Trophoblast cell (in vitro differentiated cells and primary cell): ENCODE results near the gene KIRREL3.
A peak's percentile ranks its signal among the peaks of the same experiment; 100 is the strongest.

Source experiments
- DNase-seq, 2 donors: peaks; one replicate each; pipeline ENCODE4 v3.0.0-alpha.2; 2016
- H2AFZ ChIP-seq: 2 replicates; pipeline ENCODE4 v1.6.1; 2013; ENCODE audit warnings: low read length, moderate library complexity, mild to moderate bottlenecking; ENCODE audit not compliant: insufficient read depth, poor library complexity
- H2AK5ac ChIP-seq: 2 replicates; pipeline ENCODE4 v1.6.1; 2013; ENCODE audit warnings: mild to moderate bottlenecking, low read length
- H2BK120ac ChIP-seq: 2 replicates; pipeline ENCODE4 v1.6.1; 2013; ENCODE audit warnings: low read length, mild to moderate bottlenecking, moderate library complexity; ENCODE audit not compliant: insufficient read depth, poor library complexity
- H2BK12ac ChIP-seq: 2 replicates; pipeline ENCODE4 v1.6.1; 2013; ENCODE audit warnings: mild to moderate bottlenecking, low read length, moderate library complexity
- H2BK5ac ChIP-seq: 2 replicates; pipeline ENCODE4 v1.6.1; 2013; ENCODE audit warnings: low read length, low read depth, moderate library complexity, mild to moderate bottlenecking; ENCODE audit not compliant: poor library complexity
- H3K14ac ChIP-seq: 2 replicates; pipeline ENCODE4 v1.6.1; 2013; ENCODE audit warnings: mild to moderate bottlenecking, low read length
- H3K18ac ChIP-seq: 2 replicates; pipeline ENCODE4 v1.6.1; 2013; ENCODE audit warnings: mild to moderate bottlenecking, low read length
- H3K23ac ChIP-seq: 2 replicates; pipeline ENCODE4 v1.6.1; 2013; ENCODE audit warnings: low read length
- H3K27ac ChIP-seq: 2 replicates; pipeline ENCODE4 v1.5.1; 2013; ENCODE audit warnings: low read depth, mild to moderate bottlenecking, inconsistent platforms, low read length, moderate library complexity
- H3K27me3 ChIP-seq: 2 replicates; pipeline ENCODE4 v1.6.1; 2013; ENCODE audit warnings: inconsistent platforms, mild to moderate bottlenecking, low read length, moderate library complexity; ENCODE audit not compliant: insufficient read depth
- H3K36me3 ChIP-seq, 2 experiments: 1 replicate in 1 of 2; 2 replicates in 1 of 2; pipeline ENCODE4 v1.6.1; 2013; ENCODE audit warnings: low read length in 2 of 2, mild to moderate bottlenecking in 2 of 2, moderate library complexity in 1 of 2; ENCODE audit not compliant: insufficient read depth in 2 of 2, control insufficient read depth in 1 of 2
- H3K4ac ChIP-seq: 2 replicates; pipeline ENCODE4 v1.6.1; 2013; ENCODE audit warnings: low read depth, mild to moderate bottlenecking, low read length, moderate library complexity
- H3K4me1 ChIP-seq, 2 experiments: 1 replicate in 1 of 2; 2 replicates in 1 of 2; pipeline ENCODE4 v1.6.1; 2013; ENCODE audit warnings: low read length in 2 of 2, mild to moderate bottlenecking in 2 of 2, moderate library complexity in 1 of 2; ENCODE audit not compliant: insufficient read depth in 2 of 2, control insufficient read depth in 1 of 2
- H3K4me2 ChIP-seq: 2 replicates; pipeline ENCODE4 v1.6.1; 2013; ENCODE audit warnings: inconsistent platforms, mild to moderate bottlenecking, low read length, moderate library complexity
- H3K4me3 ChIP-seq: 2 replicates; pipeline ENCODE4 v1.5.1; 2013; ENCODE audit warnings: mild to moderate bottlenecking, low read depth, low read length, inconsistent platforms
- H3K79me1 ChIP-seq: one replicate; pipeline ENCODE4 v1.6.1; 2013; ENCODE audit warnings: low read length
- H3K79me2 ChIP-seq: 2 replicates; pipeline ENCODE4 v1.6.1; 2013; ENCODE audit warnings: low read length, mild to moderate bottlenecking; ENCODE audit not compliant: control insufficient read depth, insufficient read depth, poor library complexity
- H3K9ac ChIP-seq: 2 replicates; pipeline ENCODE4 v1.6.1; 2013; ENCODE audit warnings: mild to moderate bottlenecking, low read length
- H3K9me3 ChIP-seq: 2 replicates; pipeline ENCODE4 v1.6.1; 2013; ENCODE audit warnings: low read depth, mild to moderate bottlenecking, control low read depth, inconsistent platforms, low read length; ENCODE audit not compliant: insufficient read depth
- H4K12ac ChIP-seq: 2 replicates; pipeline ENCODE4 v1.6.1; 2013; ENCODE audit warnings: low read depth, mild to moderate bottlenecking, low read length, moderate library complexity
- H4K8ac ChIP-seq: 2 replicates; pipeline ENCODE4 v1.6.1; 2013; ENCODE audit warnings: low read depth, mild to moderate bottlenecking, low read length, moderate library complexity
- H4K91ac ChIP-seq: one replicate; pipeline ENCODE4 v1.6.1; 2013; ENCODE audit warnings: low read depth, mild to moderate bottlenecking, low read length, moderate library complexity
- WGBS: extraction: QIAGEN DNeasy Blood & Tissue Kit; methylation state at CpG from one replicate; pipeline ENCODE4 v1.1.7; 2013; ENCODE audit warnings: missing lambda C conversion rate; ENCODE audit not compliant: insufficient read length, insufficient coverage; ENCODE audit errors: extremely low coverage; 5-methylcytosine and 5-hydroxymethylcytosine counted together

KIRREL3 gene

GRCh38 chr11:126919147-126919823, 81.3 kb downstream of the KIRREL3 start:
- Histone ChIP-seq H3K18ac (no peak overlapping the region), H3K9ac (peak overlapping the region; percentile 7), H2AK5ac (no peak overlapping the region), H3K23ac (no peak overlapping the region), H4K8ac (no peak overlapping the region), H2BK120ac (no peak overlapping the region), H3K4me1 (peaks cover 0 to 6% of the 10 kb centered on the region in 2 experiments), H2AFZ (no peak overlapping the region), H2BK5ac (no peak overlapping the region), H3K4me3 (no peak overlapping the region), H4K12ac (no peak overlapping the region), H3K9me3 (peaks cover 2% of the 10 kb centered on the region), H3K79me1 (no peaks in the 10 kb centered on the region), H3K14ac (no peak overlapping the region), H3K36me3 (no peaks in the 10 kb centered on the region), H2BK12ac (no peak overlapping the region), H3K79me2 (no peaks in the 10 kb centered on the region), H3K4ac (no peak overlapping the region), H4K91ac (no peak overlapping the region), H3K27me3 (no peaks in the 10 kb centered on the region), H3K27ac (no peak overlapping the region), H3K4me2 (peak overlapping the region; percentile 28)
- no CpG with 5 or more reads among the region's 3 CpGs for WGBS
- DNase-seq = no peak

- no peaks in the 10 kb centered on the region for H3K79me2 ChIP-seq
- H3K79me1 ChIP-seq = no peaks in the 10 kb centered on the region
- H3K14ac ChIP-seq = no peak overlapping the region
- no peak overlapping the region for H3K4me2 ChIP-seq
- no peak overlapping the region for H3K4ac ChIP-seq
- DNase-seq = no peak
- no peak overlapping the region for H2BK5ac ChIP-seq
- no peak overlapping the region for H2AFZ ChIP-seq
- WGBS = no CpG with 5 or more reads among the region's 1 CpG
- H2BK120ac ChIP-seq = no peak overlapping the region
- H3K9me3 ChIP-seq = peaks cover 2% of the 10 kb centered on the region
- H3K4me1 ChIP-seq = peaks cover 0 to 6% of the 10 kb centered on the region in 2 experiments
- H3K9ac ChIP-seq = no peak overlapping the region
- H4K8ac ChIP-seq = no peak overlapping the region
- no peak overlapping the region for H4K12ac ChIP-seq
- H2BK12ac ChIP-seq = no peak overlapping the region
- H3K27ac ChIP-seq = no peak overlapping the region
- H3K23ac ChIP-seq = no peak overlapping the region
- H3K4me3 ChIP-seq = no peak overlapping the region
- H2AK5ac ChIP-seq = no peak overlapping the region
- no peak overlapping the region for H4K91ac ChIP-seq
- H3K18ac ChIP-seq = no peak overlapping the region
- no peaks in the 10 kb centered on the region for H3K27me3 ChIP-seq
- H3K36me3 ChIP-seq = no peaks in the 10 kb centered on the region
Measured at GRCh38 chr11:126918556-126918955, 82.0 kb downstream of the KIRREL3 start.

GRCh38 chr11:126917531-126918204, 82.9 kb downstream of the KIRREL3 start:
- H2BK5ac ChIP-seq = no peak overlapping the region
- no peaks in the 10 kb centered on the region for H3K79me1 ChIP-seq
- no peak overlapping the region for H3K27ac ChIP-seq
- no CpG with 5 or more reads among the region's 9 CpGs for WGBS
- no peak overlapping the region for H3K4me3 ChIP-seq
- no peak overlapping the region for H4K91ac ChIP-seq
- H4K12ac ChIP-seq = no peak overlapping the region
- no peak overlapping the region for H2BK120ac ChIP-seq
- H2AFZ ChIP-seq = no peak overlapping the region
- no peak overlapping the region for H2AK5ac ChIP-seq
- no peak overlapping the region for H3K23ac ChIP-seq
- no peak overlapping the region for H4K8ac ChIP-seq
- no peak overlapping the region for H3K14ac ChIP-seq
- H3K4me1 ChIP-seq = peaks cover 0 to 6% of the 10 kb centered on the region in 2 experiments
- no peak overlapping the region for H2BK12ac ChIP-seq
- peak; percentile 90 to 96 for DNase-seq
- no peak overlapping the region for H3K4me2 ChIP-seq
- H3K9ac ChIP-seq = no peak overlapping the region
- H3K18ac ChIP-seq = no peak overlapping the region
- H3K36me3 ChIP-seq = no peaks in the 10 kb centered on the region
- H3K4ac ChIP-seq = no peak overlapping the region
- no peaks in the 10 kb centered on the region for H3K27me3 ChIP-seq
- no peaks in the 10 kb centered on the region for H3K79me2 ChIP-seq
- no peaks in the 10 kb centered on the region for H3K9me3 ChIP-seq

GRCh38 chr11:126915430-126915829, 85.1 kb downstream of the KIRREL3 start:
- no CpG with 5 or more reads among the region's 4 CpGs for WGBS
- no peak overlapping the region for H3K4me2 ChIP-seq

More at GRCh38 chr11:126915430-126915829, 85.1 kb downstream of the KIRREL3 start:
- Histone ChIP-seq H3K9ac (no peak overlapping the region), H3K4ac (no peak overlapping the region), H3K18ac (no peak overlapping the region), H3K79me1 (no peaks in the 10 kb centered on the region), H2BK5ac (no peak overlapping the region), H2BK120ac (no peak overlapping the region), H3K4me1 (peaks cover 0 to 6% of the 10 kb centered on the region in 2 experiments), H4K12ac (no peak overlapping the region), H3K79me2 (no peaks in the 10 kb centered on the region), H3K4me3 (no peak overlapping the region), H2AK5ac (no peak overlapping the region), H2BK12ac (no peak overlapping the region), H2AFZ (no peak overlapping the region), H4K8ac (no peak overlapping the region), H3K36me3 (no peaks in the 10 kb centered on the region), H3K14ac (no peak overlapping the region), H3K23ac (no peak overlapping the region), H3K9me3 (no peaks in the 10 kb centered on the region), H4K91ac (no peak overlapping the region), H3K27ac (no peak overlapping the region), H3K27me3 (no peaks in the 10 kb centered on the region)
- DNase-seq = no peak
